Fibroblast of skin of scalp (primary cell): ENCODE data around the gene GAL3ST1.
"Not testable (repeated sequence)": the region's sequence is repeated elsewhere in the genome, so short reads cannot be mapped to it uniquely, and the experiment has no call there.

Experiments
- DNase-seq: peaks from one replicate; pipeline ENCODE4 v3.0.0-alpha.2; 2013

The GAL3ST1 gene

DNA sequence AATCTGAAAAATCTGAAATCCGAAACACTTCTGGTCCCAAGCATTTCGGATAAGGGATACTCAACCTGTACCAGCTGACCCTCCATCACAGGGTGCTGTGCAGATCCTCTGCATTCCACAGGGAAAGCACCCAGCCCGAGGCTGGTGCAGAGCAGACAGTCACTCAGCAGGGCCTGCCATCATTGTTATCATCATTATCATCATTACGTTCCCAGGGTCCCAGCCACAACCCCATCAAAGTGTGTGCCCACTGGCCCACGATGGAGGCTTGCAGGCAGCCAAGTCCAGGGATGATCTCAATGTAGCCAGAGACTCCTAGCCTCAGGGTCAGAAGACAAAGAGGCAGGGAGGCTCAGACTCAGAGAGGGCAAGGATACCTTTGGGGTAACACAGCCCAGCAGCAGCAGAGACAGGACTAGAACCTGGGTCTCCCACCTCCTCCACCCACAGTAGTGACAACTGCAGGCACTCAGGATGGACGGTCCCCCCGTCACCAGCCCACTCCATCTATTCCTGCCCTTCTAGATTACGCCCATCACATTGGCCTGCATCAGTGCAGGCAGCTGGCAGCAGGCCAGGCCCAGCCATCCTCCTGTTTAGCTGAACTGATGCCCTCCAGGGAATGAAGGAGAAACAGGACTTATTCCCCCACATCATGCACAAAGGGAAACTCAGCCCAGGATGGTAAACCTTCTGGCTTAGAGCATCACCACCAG, 10.3 kb downstream of the GAL3ST1 start:
- no peak for DNase-seq

GRCh38 chr22:30562366-30562765, 12.1 kb downstream of the GAL3ST1 start:
- DNase-seq = no peak

- peak; percentile 27 for DNase-seq
Observed at GRCh38 chr22:30561402-30562189, 12.9 kb downstream of the GAL3ST1 start.

- DNase-seq = not testable (repeated sequence)
Observed at GRCh38 chr22:30560643-30561202, 13.7 kb downstream of the GAL3ST1 start.

DNA sequence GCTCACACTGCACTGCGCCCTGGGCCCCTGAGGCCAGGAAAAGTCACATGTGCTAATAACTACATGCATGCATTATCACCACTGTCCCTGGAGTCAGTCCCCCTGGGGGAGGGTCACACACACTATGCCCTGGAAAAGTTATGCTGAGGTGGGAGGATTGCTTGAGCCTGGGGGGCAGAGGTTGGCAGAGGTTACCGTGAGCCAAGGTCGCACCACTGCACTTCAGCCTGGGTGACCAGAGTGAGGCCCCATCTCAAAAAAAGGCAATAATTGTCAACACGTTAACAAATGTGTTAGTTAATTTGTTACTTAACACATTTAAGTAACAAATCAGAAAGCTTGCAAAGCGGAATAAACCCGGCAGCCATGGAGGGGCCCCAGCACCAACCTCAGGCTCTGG, 14.6 kb downstream of the GAL3ST1 start:
- no peak for DNase-seq

DNA sequence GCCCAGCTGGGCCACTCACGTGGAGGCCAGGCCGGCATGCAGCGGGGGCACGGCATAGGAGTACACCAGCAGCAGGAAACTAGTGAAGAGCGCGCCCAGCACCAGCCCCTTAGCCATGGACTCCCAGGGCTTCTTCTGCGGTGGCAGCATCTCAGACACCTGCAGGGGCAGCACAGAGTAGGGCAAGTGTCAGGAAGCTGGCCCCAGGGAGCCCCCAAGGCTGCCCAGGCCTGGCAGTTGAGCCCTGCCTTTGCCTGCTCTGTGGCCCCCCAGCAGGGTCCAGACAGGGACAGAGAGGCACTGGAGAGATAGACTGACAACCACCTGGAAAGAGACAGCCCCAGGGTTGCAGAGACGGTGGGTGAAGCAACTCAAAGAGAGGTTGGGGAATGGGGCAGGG, 17.2 kb downstream of the GAL3ST1 start:
- no peak for DNase-seq

DNA sequence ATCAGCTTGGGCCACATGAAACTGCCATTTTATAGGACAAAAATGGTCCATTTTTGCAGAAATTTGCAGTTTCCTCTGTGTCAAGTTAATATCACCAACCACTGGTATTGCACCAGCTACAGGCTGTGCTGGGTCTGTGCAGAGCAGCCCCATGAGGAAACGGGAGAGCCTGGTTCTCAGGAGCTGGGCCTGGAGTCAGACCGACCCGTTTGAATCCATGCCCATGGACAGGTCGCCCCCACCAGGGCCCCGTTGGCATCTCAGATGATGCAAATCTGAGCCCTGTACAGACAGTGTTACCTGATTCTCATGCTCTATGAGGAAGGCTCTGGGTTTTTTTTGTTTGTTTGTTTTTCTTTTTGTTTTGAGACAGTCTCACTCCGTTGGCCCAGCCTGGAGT, 18.1 kb downstream of the GAL3ST1 start:
- DNase-seq = no peak

GRCh38 chr22:30555282-30556210, 18.9 kb downstream of the GAL3ST1 start:
- no peak for DNase-seq

- DNase-seq = no peak
Observed at GRCh38 chr22:30553971-30554370, 20.5 kb downstream of the GAL3ST1 start.

DNA sequence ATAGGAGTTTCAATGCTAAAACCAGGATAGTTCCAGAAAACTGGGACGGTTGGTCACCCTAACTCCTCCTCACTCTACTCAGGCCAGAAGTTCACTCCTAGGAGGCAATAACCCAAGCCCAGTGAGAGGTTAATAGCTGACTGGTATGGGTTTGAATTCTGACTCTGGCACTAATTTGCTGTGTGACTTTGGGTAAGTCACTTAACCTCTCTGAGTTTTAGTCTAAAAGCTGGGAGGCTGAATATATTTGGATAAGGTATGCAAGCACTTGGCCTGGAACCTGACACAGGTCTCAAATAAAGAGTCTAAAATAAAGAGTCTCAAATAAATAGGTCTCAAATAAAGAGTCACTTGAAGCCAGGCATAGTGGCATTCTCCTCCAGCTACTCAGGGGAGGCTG, 21.7 kb downstream of the GAL3ST1 start:
- DNase-seq = no peak

- DNase-seq = not testable (repeated sequence)
Observed at GRCh38 chr22:30551813-30552212, 22.7 kb downstream of the GAL3ST1 start.

DNA sequence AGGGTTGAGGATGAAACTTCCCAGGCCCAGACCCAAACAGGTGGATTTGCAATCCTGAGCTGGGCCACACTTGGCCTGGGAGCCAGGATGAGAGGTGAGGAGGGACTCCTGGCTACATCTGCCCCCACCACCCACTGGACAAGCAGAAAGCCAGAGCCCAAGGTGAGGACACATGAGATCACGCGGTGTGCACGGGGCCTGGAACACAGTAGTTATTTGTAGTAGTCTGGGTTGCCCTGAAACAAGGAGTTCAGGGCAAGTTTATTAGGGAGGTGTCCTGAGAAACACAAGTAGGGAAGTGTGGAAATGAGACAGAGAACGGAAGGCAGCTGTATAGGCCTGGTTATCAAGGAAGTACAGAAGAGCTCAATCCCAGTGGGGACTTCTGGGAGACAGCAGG, 27.3 kb downstream of the GAL3ST1 start:
- no peak for DNase-seq

DNA sequence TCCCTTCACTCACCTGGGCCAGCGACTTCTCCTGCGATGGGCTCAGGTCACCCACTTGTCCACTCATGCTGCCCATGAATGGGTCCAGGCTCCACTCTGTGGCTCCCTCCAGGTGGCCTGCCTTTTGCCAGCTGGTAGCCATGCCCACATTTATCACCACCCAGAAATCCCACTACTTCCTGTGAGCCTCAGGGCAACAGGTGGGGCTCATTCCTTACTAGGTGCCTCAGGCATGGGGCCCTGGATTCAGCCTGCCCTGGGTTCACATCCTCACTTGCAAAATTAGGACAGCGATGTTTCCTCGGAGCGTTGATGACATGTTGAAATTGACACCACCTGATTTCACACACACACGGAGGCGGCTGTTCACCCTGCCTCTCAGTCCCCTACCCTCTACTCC, 27.8 kb downstream of the GAL3ST1 start, which contains the start of gene SEC14L6:
TSS of gene SEC14L6 (minus strand) at position 126 of the 400 bp plus-strand sequence. CDS start at position 67, 59 bp downstream.
- DNase-seq = no peak

DNA sequence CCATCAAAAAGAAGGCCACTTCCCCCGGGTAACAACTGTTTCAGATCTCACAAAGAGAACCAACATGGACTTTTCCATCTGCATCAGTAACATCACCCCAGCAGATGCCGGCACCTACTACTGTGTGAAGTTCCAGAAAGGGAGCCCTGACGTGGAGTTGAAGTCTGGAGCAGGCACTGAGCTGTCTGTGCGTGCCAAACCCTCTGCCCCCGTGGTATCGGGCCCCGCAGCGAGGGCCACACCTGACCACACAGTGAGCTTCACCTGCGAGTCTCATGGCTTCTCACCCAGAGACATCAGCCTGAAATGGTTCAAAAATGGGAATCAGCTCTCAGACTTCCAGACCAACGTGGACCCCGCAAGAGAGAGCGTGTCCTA, 31.7 kb downstream of the GAL3ST1 start:
- no peak for DNase-seq

DNA sequence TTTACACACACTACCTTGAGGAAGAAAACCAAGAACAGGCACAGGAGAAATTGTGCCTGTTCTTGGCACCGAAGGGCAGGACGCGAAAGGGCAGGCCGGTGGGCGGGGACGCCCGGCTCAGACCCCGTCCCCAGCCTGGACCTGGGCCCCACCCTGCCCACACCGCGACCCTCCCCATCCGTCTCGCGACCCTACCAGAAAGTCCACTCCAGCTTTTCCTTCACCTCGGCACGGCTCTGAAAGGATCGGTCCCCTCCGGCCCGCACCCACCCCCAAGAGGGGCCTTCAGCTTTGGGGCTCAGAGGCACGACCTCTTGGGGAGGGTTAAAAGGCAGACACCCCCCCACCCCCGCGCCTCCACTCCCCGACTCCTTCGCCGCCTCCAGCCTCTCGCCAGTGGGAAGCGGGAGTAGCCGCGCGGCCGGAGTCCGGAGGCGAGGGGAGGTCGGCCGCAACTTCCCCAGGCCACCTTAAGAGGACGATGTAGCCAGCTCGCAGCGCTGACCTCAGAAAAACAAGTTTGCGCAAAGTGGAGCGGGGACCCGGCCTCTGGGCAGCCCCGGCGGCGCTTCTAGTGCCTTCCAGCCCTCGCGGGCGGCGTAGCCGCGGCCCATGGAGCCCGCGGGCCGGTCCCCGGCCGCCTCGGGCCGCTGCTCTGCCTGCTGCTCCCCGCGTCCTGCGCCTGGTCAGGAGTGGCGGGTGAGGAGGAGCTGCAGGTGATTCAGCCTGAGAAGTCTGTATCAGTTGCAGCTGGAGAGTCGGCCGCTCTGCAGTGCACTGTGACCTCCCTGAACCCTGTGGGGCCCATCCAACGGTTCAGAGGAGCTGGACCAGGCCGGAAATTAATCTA, 32.3 kb downstream of the GAL3ST1 start:
- no peak for DNase-seq

GRCh38 chr22:30541511-30541910, 33.0 kb downstream of the GAL3ST1 start:
- not testable (repeated sequence) for DNase-seq

DNA sequence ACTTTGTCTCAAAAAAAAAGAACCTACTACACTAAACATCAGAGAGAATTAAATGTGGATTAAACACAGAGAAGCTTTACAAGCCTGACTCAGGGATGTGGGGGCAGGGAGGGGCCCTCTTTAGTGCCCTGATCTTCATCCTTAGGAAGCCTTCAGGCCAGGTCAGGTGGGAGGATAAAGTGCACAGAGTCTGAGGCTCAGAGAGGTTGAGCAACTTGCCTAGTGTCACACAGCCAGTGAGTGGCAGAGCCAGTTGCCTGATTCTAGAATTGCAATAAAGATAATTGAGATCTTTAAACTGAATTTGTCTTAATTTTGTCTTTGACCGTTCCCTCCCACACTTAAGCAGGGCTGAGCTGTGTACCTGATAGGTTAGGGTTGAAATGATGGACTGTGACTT, 35.1 kb downstream of the GAL3ST1 start:
- DNase-seq = no peak

DNA sequence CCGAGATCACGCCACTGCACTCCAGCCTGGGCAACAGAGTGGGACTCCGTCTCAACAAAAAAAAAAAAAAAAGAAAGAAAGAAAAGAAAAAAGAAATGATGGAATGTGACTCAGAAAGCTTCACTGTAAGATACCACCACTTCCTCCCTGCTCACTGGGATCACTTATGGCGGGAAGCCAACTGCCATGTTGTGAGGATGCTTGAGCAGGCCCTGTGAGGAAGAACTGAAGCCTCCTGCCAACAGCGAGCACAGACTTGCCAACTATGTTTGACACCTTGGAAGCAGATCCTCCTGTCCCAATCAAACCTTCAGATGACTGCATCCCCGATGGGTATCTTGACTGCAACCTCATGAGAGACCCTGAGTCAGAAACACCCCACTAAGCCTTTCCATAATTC, 36.2 kb downstream of the GAL3ST1 start:
- DNase-seq = peak; percentile 61

GRCh38 chr22:30537083-30537731, 37.3 kb downstream of the GAL3ST1 start:
- no peak for DNase-seq

GRCh38 chr22:30535182-30535581, 39.3 kb downstream of the GAL3ST1 start:
- DNase-seq = no peak
